Colonic mucosa (tissue), 4 donors: ENCODE data around the gene MACROD2. TPM values are rescaled to one million over a fixed set of nuclear protein-coding genes. Genes with fewer than 3 reads are reported as not detected.

Experiments used
- DNase-seq: peaks from one replicate; pipeline ENCODE4 v3.0.0-alpha.2; 2020
- H3K27ac ChIP-seq: fragments of 200-600 bp; one replicate; pipeline ENCODE4 v1.8.0; 2021
- H3K27me3 ChIP-seq: fragments of 200-600 bp; one replicate; pipeline ENCODE4 v1.8.0; 2021
- H3K36me3 ChIP-seq: fragments of 200-600 bp; one replicate; pipeline ENCODE4 v1.8.0; 2021
- H3K4me1 ChIP-seq: fragments of 200-600 bp; one replicate; pipeline ENCODE4 v1.8.0; 2021; ENCODE audit warnings: mild to moderate bottlenecking
- H3K4me3 ChIP-seq: fragments of 200-600 bp; one replicate; pipeline ENCODE4 v1.8.0; 2021
- H3K9ac ChIP-seq, 2 donors: one replicate each; pipeline ENCODE4 v1.7.0; 2013; ENCODE audit warnings: control low read depth in 2 of 2, low read depth in 2 of 2, low read length in 2 of 2
- H3K9me3 ChIP-seq: fragments of 200-600 bp; one replicate; pipeline ENCODE4 v1.8.0; 2021
- CTCF ChIP-seq: fragments of 200-600 bp; IDR thresholded peaks from one replicate; pipeline ENCODE4 v1.8.0; 2022; ENCODE audit warnings: antibody characterized with exemption, mild to moderate bottlenecking
- intact Hi-C: fragments of 100-400 bp; cut with DNase I; formaldehyde crosslinking; loops from one replicate; pipeline ENCODE4 v1.14.1; 2022
- total RNA-seq, 2 donors: library from RNA; stranded (reverse); fragmentation: NEBNext Ultra II Directional in 1 of 2; extraction: Animal tissue kit (Norgen Biotek cat#: 25700) in 1 of 2; gene quantifications; one replicate each; pipeline ENCODE4 v1.2.1, GENCODE V29; 2021
- donor health status: healthy.
- donor health status: DM: no; HTN: no; CAD: no.
- donor health status: DM: no; HTN: no; CAD: no.

The MACROD2 gene
- total RNA-seq, 2 donors from 2014 or later: 3.2 to 3.3 TPM

- Histone ChIP-seq H3K27me3 (no peaks in the 10 kb centered on the region), H3K4me1 (no peaks in the 10 kb centered on the region), H3K36me3 (no peaks in the 10 kb centered on the region), H3K4me3 (no peak overlapping the region), H3K9ac (no peak overlapping the region), H3K27ac (no peak overlapping the region), H3K9me3 (no peaks in the 10 kb centered on the region)
- no peak for TF ChIP-seq CTCF
- intact Hi-C loops: no loop called here
- no peak for DNase-seq
Measured at GRCh38 chr20:15991279-15991678, 1996.0 kb downstream of the MACROD2 start.

GRCh38 chr20:15992564-15992963, 1997.2 kb downstream of the MACROD2 start:
- no peak for TF ChIP-seq CTCF
- no peaks in the 10 kb centered on the region for H3K4me1 ChIP-seq
- no peaks in the 10 kb centered on the region for H3K36me3 ChIP-seq
- no peak overlapping the region for H3K27ac ChIP-seq
- H3K9ac ChIP-seq: no peak overlapping the region
- DNase-seq: no peak
- intact Hi-C loops: no loop called here
- no peaks in the 10 kb centered on the region for H3K9me3 ChIP-seq
- H3K4me3 ChIP-seq: no peak overlapping the region
- H3K27me3 ChIP-seq: no peaks in the 10 kb centered on the region

- Histone ChIP-seq H3K27me3 (no peaks in the 10 kb centered on the region), H3K27ac (no peak overlapping the region), H3K4me3 (no peak overlapping the region), H3K36me3 (no peaks in the 10 kb centered on the region), H3K9me3 (no peaks in the 10 kb centered on the region), H3K9ac (no peak overlapping the region), H3K4me1 (no peaks in the 10 kb centered on the region)
- no peak for DNase-seq
- TF ChIP-seq CTCF: no peak
- intact Hi-C loops: no loop called here
Measured at GRCh38 chr20:16000112-16000511, 2004.8 kb downstream of the MACROD2 start.

- no peaks in the 10 kb centered on the region for H3K4me1 ChIP-seq
Measured at GRCh38 chr20:16001286-16001685, 2006.0 kb downstream of the MACROD2 start.

GRCh38 chr20:16003310-16003709, 2008.0 kb downstream of the MACROD2 start:
- no peak for TF ChIP-seq CTCF
- Histone ChIP-seq H3K9me3 (no peaks in the 10 kb centered on the region), H3K27ac (no peak overlapping the region), H3K4me3 (no peak overlapping the region), H3K36me3 (no peaks in the 10 kb centered on the region), H3K4me1 (no peaks in the 10 kb centered on the region), H3K27me3 (no peaks in the 10 kb centered on the region), H3K9ac (no peak overlapping the region)
- no peak for DNase-seq
- intact Hi-C loops: no loop called here

More at GRCh38 chr20:16001286-16001685, 2006.0 kb downstream of the MACROD2 start:
- Histone ChIP-seq H3K27ac (no peak overlapping the region), H3K9me3 (no peaks in the 10 kb centered on the region), H3K9ac (no peak overlapping the region), H3K27me3 (no peaks in the 10 kb centered on the region), H3K36me3 (no peaks in the 10 kb centered on the region), H3K4me3 (no peak overlapping the region)
- no peak for TF ChIP-seq CTCF
- intact Hi-C loops: no loop called here
- DNase-seq: no peak
